ENCODE measurements around the gene AMACR. TPM values are rescaled to one million over a fixed set of nuclear protein-coding genes. Genes with fewer than 3 reads are reported as not detected.
A peak's percentile ranks its signal among the peaks of the same experiment; 100 is the strongest.

Gene AMACR
- total RNA-seq, 1 donor = 19.1 TPM

GRCh38 chr5:33994845-33995244, 13.0 kb downstream of the AMACR start:
- no peak for TF ChIP-seq CTCF (IDR thresholded peaks at IDR 0.05; ENCODE audit: insufficient read depth, low read length)
- peak; percentile 86 for DNase-seq (ENCODE audit: low read depth)
- no peak overlapping the region for H3K4me3 ChIP-seq (ENCODE audit: low read depth, low read length)

- no peak for TF ChIP-seq CTCF (IDR thresholded peaks at IDR 0.05; ENCODE audit: insufficient read depth, low read length)
These were observed 15.0 kb downstream of the AMACR start for GRCh38 chr5:33992864-33993263.

GRCh38 chr5:33985447-33985846, 22.4 kb downstream of the AMACR start:
- no peak overlapping the region for H3K4me3 ChIP-seq (ENCODE audit: low read depth, low read length)

More at GRCh38 chr5:33992864-33993263, 15.0 kb downstream of the AMACR start:
- no peak overlapping the region for H3K4me3 ChIP-seq (ENCODE audit: low read depth, low read length)
- no peak for DNase-seq (ENCODE audit: low read depth)

GRCh38 chr5:33984671-33985124, 23.2 kb downstream of the AMACR start, which contains the start of gene SLC45A2:
Gene SLC45A2 (minus strand): TSS chr5:33984693. CDS start chr5:33984583, 110 bp downstream.
- TF ChIP-seq CTCF (IDR thresholded peaks at IDR 0.05; ENCODE audit: insufficient read depth, low read length) = no peak
- H3K4me3 ChIP-seq (ENCODE audit: low read depth, low read length) = no peak within 1 kb of the TSS
- DNase-seq (ENCODE audit: low read depth) = no peak

More at GRCh38 chr5:33985447-33985846, 22.4 kb downstream of the AMACR start:
- no peak for DNase-seq (ENCODE audit: low read depth)
- no peak for TF ChIP-seq CTCF (IDR thresholded peaks at IDR 0.05; ENCODE audit: insufficient read depth, low read length)

GRCh38 chr5:33984178-33984577, 23.7 kb downstream of the AMACR start:
- DNase-seq (ENCODE audit: low read depth) = no peak
- TF ChIP-seq CTCF (IDR thresholded peaks at IDR 0.05; ENCODE audit: insufficient read depth, low read length) = no peak

GRCh38 chr5:33981408-33982162, 26.3 kb downstream of the AMACR start:
- no peak overlapping the region for H3K4me3 ChIP-seq (ENCODE audit: low read depth, low read length)
- DNase-seq (ENCODE audit: low read depth) = peak; percentile 59
- TF ChIP-seq CTCF (IDR thresholded peaks at IDR 0.05; ENCODE audit: insufficient read depth, low read length) = no peak

More at GRCh38 chr5:33984178-33984577, 23.7 kb downstream of the AMACR start:
- no peak overlapping the region for H3K4me3 ChIP-seq (ENCODE audit: low read depth, low read length)

Measured in fibroblast of the aortic adventitia (primary cell).